GM21737 (cell line): ENCODE results near the gene GNG12.

Experiments
- ATAC-seq: cut with Tn5 transposase; IDR thresholded peaks from one replicate; pipeline ENCODE4 v1.9.1; 2021; ENCODE audit warnings: mild to moderate bottlenecking, moderate library complexity; ENCODE audit not compliant: unreplicated experiment

GNG12 gene

DNA sequence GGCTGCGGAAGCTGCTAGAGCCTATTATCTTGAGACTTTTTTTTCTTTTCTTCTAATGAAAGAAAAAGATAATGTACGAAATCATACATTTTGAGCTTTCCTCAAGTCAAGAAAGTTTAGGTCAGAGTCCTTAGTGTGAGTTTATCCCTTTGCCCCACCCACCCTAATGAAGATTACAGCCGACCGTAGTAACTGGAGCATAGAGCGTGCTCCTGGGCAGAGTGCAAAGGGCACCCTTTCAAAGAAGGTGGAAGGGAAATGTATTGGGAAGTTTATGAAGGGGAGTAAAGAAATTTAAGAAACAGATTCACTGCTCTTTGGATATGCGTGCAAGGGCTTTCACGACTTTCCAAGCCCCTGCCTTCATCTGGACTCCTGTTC lies 17.2 kb downstream of the GNG12 start:
- no peak for ATAC-seq

DNA sequence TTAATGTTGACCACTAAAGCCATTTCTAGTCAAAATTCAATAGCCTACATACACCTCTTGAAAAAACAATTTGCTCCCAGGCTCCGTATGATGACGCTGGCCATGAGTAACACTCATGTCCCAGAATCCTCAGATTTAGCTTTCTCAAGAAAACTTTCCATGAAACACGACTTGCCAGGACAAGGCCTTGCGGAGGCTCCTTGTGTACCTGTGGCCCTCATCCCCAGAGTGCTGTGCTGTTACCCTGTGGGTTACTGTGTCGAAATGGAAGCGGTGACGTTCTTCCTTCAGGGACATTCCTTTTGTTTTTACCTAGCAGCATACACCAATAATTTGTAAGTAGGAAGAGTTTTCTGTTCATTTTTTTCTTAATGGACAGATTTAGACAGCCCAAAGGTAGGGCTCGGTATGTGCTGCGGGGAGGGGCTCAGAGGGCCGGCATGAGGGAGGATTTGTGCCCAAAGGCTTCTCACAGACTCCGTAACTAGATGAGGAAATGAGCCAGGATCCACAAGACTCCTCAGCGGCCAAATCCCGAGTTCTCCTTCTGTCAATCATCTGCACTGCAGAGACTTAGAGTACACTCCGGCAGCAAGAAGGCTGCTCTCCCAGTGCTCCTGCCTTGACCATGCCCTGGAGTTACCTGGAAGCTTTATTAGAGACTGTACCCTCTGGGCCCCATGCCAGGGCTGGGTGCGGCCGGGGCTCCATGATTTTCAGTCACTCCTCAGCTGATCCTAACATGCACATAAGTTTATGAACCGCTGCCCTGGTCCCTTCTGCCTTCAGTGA lies 17.8 kb downstream of the GNG12 start:
- no peak for ATAC-seq

DNA sequence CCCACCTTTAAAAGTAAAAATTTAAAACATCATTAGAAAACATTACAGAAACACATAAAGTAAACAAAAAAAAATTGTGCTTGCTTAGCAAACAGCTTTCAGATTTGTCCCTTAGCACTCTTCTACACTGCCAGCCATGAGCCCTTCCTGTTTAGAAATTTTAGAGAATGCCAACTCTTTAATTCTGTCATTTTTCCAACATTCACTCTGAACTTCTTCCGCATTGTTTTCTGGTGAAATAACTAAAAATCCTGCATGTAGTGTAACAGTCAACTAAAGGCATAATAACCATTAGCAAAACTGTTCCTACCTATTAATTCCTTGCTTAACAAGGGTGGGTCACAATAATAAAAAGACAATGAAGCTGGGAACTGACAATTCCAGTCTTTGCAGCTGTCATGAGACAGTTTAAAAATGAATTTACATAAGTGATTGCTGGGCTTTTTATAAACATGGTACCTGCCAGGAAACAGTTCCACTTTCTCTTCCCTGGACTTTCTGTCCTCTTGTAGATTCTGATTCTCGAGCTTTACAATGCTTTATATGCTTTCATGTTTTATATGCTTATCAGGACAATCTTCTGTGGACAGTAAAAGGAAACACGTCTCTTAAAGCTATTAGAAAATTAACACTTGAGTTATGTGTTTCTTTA lies 19.0 kb downstream of the GNG12 start:
- ATAC-seq: no peak

DNA sequence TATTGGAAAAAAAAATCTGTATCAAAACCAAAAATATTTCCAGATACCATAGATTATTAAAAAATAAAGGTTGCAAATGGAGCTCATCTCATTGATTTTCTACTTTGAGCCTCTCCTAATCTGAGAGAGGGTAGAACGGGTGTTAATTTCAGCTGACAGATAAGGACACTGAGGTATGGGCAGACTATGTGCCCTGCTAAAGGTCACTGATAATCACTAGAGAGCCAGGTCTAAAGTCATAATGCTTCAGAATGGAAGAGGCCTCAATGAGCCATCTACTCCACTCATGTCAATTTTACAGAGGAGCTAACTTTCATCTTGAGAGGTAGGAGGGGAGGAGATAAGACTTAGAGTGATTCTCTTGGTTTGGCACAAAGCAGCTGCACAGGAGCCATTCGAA lies 21.0 kb downstream of the GNG12 start:
- no peak for ATAC-seq

DNA sequence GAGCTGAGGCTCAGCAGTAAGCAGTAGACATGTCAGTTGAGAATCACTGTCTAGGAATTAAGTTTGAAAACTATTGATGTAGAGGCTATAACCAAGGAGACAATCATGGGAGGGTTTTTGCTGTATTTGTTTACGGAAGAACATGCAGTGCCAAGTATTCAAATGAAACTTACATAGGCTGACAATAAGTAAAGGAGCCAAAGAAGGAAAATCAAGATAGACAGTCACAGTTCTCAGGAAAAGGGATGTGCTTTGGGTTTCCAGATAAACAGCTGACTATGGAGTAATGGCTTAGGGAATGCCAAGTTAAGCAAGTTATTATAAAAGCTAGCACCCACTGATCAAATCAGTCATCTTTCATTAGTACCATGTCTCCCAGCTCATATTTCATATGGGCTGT lies 21.5 kb downstream of the GNG12 start:
- no peak for ATAC-seq

DNA sequence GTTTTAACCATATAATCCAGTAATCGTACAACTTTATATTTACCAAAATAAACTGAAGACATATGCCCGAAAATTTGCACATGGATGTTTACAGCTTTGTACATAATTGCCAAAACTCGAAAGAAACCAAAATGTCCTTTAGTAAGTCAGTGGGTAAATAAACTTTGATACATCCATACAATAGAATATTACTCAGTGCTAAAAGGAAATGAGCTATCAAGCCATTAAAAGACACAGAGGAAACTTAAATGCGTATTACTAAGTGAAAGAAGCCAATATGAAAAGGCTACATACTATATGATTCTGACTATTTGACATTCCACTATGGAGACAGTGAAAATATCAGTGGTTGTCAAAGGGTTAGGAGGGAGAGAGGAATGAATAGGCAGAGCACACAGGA lies 23.4 kb downstream of the GNG12 start:
- ATAC-seq: no peak

DNA sequence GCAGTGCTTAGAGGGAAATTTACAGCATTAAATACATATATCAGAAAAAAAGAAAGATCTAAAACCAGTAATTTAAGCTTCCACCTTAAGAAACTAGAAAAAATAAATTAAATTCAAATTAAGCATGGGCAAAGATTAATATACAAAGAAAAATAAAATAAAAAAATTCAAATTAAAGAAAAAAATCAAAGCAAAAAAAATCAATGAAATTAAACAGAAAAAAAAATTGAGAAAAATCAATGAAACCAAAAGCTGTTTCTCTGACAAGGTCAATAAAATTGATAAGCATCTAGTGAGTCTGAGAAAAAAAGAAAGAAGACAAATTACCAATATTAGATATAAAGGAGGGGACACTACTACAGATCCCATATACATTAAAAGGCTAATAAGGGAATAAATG lies 26.0 kb downstream of the GNG12 start:
- ATAC-seq: no peak

DNA sequence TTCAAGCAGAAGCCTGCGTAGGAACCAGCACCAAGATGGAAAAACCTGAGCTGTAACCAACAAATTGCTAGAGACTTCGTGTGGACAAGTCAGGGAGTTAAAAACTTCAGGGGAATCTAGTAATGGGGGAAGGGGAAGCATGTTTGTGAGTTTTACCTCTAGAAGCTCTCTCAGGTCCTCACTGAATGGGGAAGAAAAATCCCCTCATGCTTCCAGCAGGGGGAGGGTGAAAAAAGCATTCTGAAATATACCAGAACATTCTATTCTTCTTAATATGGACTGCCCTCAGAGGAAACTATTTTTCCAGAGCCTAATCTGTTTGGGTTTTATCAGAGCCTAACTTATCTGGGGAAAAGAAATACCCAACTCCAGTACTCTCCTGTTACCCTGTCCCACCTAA lies 28.6 kb downstream of the GNG12 start:
- ATAC-seq: no peak

DNA sequence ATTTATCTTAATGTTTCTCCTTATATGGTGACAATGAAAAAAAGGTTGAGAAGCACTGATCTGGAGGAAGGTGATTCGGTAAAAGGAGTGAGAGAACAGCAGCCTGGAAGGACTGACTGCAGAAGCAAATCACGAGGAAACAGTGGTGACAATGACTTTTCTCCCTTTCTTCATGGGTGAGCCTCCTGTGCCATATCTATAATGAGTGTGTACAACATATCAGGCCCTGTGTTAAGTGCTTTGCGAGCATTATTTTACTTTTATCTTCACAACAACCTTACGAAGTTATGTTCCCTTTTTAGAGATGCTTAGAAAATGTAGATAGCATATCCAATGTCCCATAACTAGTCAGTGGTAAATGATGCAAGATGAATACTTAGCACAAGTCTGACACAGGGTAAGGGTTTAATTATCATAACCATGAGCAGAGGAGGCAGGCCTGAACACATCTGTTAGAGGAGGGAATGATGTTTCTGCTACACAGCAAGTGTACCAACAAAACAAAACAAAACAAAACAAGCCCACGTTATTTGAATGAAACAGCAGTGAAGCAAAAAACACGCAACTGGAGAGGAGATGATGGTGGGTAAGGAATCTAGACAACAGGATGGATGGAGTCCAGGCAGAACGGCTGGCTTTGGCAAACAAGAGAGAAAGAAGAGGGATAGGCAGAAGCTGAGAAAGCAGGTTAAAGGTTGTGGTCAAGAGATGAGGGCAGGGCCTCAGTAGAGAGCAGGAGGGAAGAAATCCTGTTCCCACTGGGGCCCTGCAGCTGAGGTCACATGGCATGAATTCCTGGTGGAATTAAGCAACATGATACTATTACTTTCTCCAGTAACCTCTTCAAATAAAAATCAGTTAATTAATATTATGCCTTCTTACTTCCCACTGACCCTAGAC lies 29.6 kb downstream of the GNG12 start:
- ATAC-seq: no peak

DNA sequence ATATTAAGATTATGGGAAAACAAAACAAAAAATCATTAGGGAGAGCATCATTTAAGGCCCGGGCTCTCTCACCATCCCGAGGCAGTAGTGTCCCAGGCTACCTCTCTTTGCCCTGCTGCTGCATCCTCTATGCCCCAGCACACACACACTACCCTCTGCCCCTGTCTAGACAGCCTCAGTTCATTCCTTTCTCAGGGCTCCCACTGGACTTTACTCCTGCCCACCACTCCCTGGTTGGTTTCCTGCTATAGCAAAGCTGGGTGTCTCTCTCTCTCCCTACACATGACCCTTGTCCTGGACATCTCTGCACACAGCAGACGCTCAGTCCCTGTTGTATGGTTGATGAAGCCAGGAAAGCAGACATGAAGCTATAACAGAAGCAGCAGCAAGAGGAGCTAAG lies 30.7 kb downstream of the GNG12 start:
- ATAC-seq: no peak

DNA sequence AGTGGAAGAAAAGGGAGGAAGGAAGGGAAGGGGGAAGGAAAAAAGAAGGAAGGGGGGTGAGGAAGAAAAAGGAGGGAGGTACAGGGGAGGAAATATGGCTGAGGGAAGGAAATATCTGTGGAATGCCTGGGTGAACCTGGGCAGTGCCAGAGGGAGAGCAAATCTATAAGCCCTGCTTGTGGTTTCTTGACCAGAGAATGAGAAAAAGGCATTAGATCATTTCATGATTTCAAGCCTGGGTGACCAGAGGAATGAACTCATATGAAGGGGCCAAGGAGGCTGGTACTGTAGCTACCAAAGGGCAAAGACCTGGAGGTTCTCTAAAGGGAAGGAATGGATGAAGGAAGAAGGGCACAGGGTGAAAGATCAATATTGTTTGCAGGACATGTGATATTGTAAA lies 31.4 kb downstream of the GNG12 start:
- ATAC-seq: no peak

DNA sequence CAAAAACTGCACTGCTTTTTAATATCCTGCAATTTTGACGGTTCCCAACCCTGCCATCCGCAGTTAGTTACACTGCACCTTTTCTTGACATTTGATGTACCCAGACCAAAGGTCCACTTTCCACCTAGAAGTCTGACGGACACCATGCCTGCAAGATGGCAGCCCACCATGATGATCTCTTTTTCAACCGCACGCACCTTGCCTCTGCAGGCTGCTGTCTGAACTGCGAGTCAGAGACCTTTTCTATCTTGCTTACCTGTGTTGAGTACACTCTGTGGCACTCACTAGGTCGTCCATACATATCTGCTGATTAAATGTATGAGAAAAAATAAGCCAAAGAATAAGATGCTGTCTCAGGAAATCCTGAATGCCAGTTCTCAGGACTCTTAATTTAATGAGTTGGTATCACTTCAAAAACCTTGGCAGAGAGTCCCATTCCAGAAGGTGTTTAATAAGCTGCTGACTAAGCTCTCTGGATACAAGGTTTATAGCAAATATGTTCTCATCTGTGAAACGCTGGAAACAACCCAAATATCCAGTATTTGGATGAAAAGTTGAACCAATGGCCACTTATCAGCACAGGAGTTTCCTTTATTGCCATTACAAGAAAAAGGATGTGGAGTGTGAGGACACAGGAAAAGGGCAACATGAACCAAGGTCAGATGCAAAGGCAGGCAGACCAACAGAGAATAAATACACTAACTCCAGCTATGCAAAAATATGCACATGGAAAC lies 37.9 kb downstream of the GNG12 start:
- no peak for ATAC-seq

DNA sequence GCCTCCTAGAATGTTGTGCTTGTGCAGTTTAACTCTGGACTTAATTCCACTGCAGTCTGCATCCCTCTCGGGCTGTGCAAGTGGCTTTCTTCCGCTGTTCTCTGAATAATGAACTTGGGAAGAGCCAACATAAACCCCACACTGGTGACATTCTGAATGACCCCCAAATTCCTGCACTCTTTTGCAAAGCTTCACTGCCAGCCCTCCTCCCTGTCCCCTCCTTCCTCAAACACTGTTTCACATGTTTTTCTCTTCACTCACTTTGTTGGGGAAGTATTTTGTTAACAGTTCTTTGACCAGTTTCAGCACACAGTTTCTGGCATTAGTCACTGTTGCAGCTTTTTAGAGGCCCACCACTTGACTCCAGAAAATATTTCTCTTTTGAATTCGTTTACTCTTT lies 39.7 kb downstream of the GNG12 start:
- no peak for ATAC-seq

DNA sequence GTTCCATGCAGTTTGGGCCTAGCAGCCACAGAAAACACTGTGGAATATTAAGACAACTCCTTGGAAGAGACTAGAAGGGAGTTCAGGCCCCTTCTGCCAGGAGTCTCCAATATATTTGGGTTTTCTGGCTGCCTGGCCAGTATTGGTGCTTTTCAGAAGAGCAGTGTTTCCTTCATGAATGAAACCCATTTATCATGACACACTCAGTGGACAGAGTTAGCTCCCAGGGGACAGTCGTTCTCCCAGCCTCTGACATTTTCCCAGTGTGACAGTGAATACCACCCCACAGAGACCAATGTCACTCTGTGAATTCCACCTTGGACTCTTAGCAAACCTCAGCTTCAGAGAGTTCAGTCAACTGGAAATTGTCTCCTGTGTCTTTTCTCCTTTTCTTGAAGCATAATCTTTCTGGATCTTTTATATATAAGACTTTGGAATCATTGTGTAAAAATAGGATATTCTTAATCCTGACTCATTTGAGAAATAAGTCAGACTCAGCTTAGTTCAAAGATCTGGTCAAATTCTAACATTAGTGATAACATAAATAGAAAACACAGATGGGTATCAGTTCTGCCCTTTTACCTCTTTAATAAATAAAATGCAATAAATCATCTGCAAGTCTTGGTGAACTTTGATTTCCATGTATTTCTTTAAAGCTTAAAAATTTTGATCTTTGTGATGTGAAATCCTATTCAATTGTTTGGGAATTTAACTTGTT lies 40.4 kb downstream of the GNG12 start:
- ATAC-seq: no peak

DNA sequence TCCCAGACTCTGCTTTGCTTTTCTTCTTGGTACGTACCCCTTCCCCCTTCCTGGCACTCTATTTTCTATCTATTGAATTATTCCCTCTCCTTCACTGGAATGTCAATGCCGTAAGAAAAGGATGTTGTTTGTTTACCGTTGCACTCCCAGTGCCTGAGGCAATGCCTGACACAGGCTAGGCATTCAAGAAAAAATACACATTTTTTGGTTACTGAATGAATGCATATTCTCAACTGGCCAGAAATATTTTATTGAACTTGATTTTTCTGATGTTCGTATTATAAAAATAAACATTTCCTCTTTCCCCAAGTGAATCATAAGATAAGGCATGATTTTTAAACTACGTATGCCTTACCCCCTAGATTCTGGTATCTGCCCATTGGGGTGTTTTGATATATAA lies 41.2 kb downstream of the GNG12 start:
- ATAC-seq: no peak

DNA sequence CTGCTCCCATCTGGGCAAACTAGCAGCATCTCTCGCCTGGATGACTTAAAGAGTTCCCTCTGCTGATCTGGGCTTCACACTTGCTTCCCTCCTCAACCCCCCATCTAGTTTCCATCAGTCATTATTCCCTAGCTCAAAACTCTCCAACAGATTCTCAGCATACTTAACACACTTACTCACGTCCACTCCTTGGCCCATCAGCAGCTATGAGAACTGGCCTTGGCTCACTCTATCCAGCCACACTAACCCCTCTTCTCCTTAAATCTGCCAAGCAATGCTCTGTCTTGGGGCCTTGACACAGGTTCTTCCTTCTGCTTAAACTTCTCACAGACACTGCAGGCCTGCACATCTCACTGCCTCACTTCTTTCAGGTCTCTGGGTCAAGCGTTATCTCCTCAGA lies 41.6 kb downstream of the GNG12 start:
- ATAC-seq: no peak

DNA sequence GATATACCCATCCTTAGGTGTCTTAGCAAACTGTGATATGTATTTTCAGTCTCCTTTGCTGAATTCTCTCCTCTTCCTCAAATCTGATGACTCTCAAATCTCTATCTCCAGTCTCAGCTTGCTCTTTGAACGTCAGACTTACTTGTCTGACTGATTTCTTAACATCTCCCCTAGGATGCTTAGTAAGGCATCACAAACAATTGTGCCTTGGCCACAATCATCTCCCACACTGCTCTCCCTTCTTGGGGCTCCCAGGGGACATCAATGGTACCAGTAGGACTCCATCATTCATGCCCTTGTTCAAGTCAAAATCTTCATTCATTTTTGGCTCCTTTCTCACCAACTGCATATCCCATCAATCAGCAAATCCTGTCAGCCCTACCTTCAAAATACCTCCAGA lies 42.0 kb downstream of the GNG12 start:
- no peak for ATAC-seq

DNA sequence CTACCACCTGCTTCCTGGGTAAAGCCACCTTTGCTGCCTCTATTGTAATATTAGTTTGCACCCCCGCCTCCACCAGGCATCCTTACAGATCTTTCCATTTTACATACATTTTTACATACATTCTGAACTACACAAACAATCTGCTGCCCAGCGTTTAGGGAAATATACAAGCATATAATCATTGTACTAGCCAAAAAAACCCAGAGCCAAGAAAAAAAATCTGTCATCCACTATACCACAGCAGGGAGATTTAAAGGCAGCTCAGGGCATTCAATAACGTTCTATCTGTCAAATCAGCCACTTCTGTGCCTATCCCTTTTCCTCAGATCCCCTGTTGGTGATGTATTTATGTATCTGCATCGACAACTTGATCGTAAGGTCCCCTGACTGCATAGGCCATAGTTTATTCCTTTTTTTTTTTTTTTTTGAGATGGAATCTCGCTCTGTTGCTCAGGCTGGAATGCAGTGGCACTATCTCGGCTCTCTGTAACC lies 43.0 kb downstream of the GNG12 start:
- ATAC-seq: no peak

DNA sequence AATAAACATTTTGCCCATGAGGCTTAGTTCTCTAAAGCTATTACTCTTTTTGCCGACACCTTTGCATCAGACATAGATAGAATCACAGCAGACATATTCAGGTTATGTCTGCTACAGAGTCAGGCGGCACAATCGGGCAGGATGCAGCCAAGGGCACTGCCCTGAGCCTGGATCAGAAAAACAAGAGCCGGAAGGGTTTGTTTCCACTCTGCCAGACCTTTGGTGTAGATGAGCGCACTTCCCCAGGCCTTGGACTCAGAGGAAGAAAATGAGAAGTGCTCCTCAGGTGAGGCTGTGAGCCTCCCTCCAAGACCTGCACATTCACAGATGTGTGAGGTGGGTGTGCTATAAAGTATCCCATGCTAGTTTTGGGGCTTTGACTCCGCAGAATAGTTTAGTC lies 43.7 kb downstream of the GNG12 start:
- ATAC-seq: no peak

DNA sequence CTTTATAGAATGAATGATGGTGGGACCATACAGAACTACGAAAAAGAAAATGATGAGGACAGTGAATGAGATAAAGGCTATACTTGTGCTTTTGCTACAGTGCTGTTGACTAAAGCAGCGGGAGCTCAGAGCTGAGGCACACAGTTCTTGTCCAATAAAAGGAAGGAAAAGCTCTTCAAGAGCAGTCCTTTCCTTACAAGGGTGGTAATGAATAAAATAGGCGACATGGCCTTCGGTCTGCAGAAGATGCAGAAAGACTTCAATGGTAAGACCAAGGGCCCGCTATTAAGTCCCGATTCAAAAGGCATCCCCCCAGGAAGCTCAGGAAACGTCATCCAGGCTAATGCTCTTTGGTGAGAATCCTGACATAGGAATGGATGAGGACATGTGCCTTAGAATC lies 44.4 kb downstream of the GNG12 start:
- no peak for ATAC-seq
